Measurements from ENCODE around the gene ANKRD13D.
A peak's percentile ranks its signal among the peaks of the same experiment; 100 is the strongest.

ANKRD13D gene

GRCh38 chr11:67264260-67264659 lies 24.8 kb upstream of the ANKRD13D start:
- TF ChIP-seq CTCF (conservative IDR thresholded peaks at IDR 0.05) (no peak), ZFX (IDR thresholded peaks at IDR 0.05) (no peak)
- no peak overlapping the region for H3K27ac ChIP-seq

GRCh38 chr11:67264877-67265632 lies 24.0 kb upstream of the ANKRD13D start:
- no peak overlapping the region; the same call in 1 of the 2 replicates for H3K27ac ChIP-seq

GRCh38 chr11:67265633-67266448 lies 23.3 kb upstream of the ANKRD13D start:
- TF ChIP-seq CTCF (conservative IDR thresholded peaks at IDR 0.05) (peak; percentile 86), ZFX (IDR thresholded peaks at IDR 0.05) (no peak)

More at GRCh38 chr11:67264877-67265632, 24.0 kb upstream of the ANKRD13D start:
- TF ChIP-seq CTCF (conservative IDR thresholded peaks at IDR 0.05) (no peak), ZFX (IDR thresholded peaks at IDR 0.05) (no peak)

GRCh38 chr11:67266449-67267187 lies 22.5 kb upstream of the ANKRD13D start, which contains the start of gene GRK2:
Gene GRK2 (plus strand): TSS chr11:67266473. CDS start chr11:67266700, 227 bp downstream.
- peak within 1 kb of the TSS; percentile 95 for H3K27ac ChIP-seq
- TF ChIP-seq CTCF (conservative IDR thresholded peaks at IDR 0.05) (no peak), ZFX (IDR thresholded peaks at IDR 0.05) (peak; percentile 51; the same call in 1 of the 2 replicates)

More at GRCh38 chr11:67265633-67266448, 23.3 kb upstream of the ANKRD13D start:
- H3K27ac ChIP-seq: peak overlapping the region; percentile 95

GRCh38 chr11:67267188-67268080 lies 21.7 kb upstream of the ANKRD13D start:
- TF ChIP-seq ZFX (IDR thresholded peaks at IDR 0.05) (no peak), CTCF (conservative IDR thresholded peaks at IDR 0.05) (no peak)
- peak overlapping the region; percentile 95 for H3K27ac ChIP-seq

Measured in C4-2B (cell line).